PC-3 (cell line): ENCODE data around the gene CNKSR3.

Experiments used
- CTCF ChIP-seq: fragments of 300-600 bp; sonication (generic); conservative IDR thresholded peaks from 2 replicates; pipeline ENCODE4 v1.5.1; 2017; ENCODE audit warnings: antibody characterized with exemption, low read depth, mild to moderate bottlenecking, low read length
- EZH2phosphoT487 ChIP-seq: fragments of 300-600 bp; sonication (generic); IDR thresholded peaks from 2 replicates; pipeline ENCODE4 v1.6.1; 2018; ENCODE audit warnings: mild to moderate bottlenecking, antibody characterized with exemption, low read length, borderline replicate concordance

GRCh38 chr6:154356690-154357089, 153.8 kb downstream of the CNKSR3 start, which contains the start of gene IPCEF1:
- no peak for TF ChIP-seq CTCF
- no peak for TF ChIP-seq EZH2phosphoT487
